Measurements from ENCODE around the gene TSC2.
"Not testable (repeated sequence)": the region's sequence is repeated elsewhere in the genome, so short reads cannot be mapped to it uniquely, and the experiment has no call there.

TSC2 gene

DNA sequence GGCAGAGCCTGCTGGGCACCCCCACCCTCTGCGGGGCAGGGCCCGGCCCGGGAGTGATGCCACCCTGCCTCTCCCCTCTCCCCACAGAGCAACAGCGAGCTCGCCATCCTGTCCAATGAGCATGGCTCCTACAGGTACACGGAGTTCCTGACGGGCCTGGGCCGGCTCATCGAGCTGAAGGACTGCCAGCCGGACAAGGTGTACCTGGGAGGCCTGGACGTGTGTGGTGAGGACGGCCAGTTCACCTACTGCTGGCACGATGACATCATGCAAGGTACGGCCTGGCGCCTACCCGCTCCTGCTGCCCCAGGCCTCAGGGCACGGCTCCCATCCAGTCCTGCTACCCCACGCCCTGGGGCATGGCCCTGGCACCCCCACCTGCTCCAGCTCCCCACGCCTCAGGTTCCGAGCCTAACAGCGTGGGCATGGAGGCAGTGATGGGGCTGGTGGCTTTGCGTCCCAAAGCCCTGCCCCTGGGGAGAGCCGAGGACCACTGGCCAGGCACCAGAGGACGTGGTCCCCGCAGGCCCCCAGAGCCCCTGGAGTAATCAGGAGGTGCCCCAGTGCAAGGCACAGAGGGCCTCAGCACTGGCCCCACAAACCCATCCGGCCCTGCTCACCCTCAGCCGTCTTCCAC lies 38.4 kb downstream of the TSC2 start:
- no peak for DNase-seq (ENCODE audit: low read depth)

DNA sequence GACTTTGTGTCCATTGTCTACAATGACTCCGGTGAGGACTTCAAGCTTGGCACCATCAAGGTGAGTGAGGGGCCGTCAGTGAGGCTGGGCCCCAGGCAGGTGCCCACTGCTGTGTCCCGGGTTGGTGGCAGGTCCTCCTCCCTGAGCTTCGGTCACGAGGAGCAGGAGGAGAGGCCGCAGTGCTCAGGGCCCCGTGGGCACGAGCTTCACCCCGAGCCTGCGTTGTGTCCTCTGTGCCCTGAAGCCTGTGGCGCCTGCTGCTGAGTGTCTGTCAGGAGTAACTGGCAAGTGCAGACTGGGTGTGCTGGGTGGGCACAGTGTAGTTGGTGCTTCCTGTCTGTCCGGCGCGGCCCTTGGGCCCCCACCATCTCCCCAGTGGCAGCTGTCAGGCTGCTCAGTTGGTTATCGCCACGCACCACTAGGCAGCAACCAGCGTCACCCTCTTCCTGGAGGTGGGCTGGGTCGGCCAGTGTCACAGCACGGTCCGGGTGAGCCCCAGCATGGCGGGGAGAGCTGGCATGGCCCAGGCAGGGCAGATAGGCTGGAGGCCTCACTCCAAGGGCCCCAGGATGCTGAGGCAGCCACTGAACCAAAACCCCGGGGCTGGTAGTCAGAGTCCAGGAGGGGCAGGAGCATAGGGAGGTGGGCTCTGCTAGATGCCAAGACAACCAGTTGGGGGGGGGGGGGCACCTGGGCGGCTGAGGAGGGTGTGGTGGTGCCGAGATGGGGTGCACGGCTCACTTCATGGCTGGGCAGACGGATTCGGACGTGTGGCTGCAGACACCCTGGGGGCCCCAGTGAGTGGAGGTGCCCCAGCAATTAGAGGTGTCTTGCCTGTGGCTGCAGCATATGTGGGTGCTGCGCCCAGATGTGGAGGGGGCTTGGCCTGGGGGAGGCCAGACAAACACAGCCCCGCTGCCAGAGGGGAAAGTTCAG lies 39.3 kb downstream of the TSC2 start:
- no peak for DNase-seq (ENCODE audit: low read depth)

- DNase-seq (ENCODE audit: low read depth): no peak
Measured at GRCh38 chr16:2087748-2088631, 40.2 kb downstream of the TSC2 start.

GRCh38 chr16:2088759-2089358 lies 41.1 kb downstream of the TSC2 start:
- DNase-seq (ENCODE audit: low read depth): no peak

- no peak for DNase-seq (ENCODE audit: low read depth)
Measured at GRCh38 chr16:2089706-2090480, 42.1 kb downstream of the TSC2 start.

DNA sequence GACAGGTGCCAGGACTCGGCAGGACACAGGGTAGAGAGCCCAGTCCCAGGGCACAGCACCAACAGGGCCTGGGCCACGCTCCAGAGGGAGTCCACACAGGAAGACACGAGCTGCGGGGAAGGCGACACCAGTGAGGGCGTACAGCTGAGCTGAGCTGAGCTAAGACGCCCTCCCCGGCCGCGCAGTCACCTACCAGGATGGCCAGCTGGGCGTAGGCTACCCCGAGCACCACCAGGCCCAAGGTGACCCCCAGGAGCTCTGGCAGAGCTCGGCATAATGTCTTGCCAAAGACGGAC lies 42.6 kb downstream of the TSC2 start:
- DNase-seq (ENCODE audit: low read depth): no peak

GRCh38 chr16:2090777-2091546 lies 43.2 kb downstream of the TSC2 start:
- no peak for DNase-seq (ENCODE audit: low read depth)

DNA sequence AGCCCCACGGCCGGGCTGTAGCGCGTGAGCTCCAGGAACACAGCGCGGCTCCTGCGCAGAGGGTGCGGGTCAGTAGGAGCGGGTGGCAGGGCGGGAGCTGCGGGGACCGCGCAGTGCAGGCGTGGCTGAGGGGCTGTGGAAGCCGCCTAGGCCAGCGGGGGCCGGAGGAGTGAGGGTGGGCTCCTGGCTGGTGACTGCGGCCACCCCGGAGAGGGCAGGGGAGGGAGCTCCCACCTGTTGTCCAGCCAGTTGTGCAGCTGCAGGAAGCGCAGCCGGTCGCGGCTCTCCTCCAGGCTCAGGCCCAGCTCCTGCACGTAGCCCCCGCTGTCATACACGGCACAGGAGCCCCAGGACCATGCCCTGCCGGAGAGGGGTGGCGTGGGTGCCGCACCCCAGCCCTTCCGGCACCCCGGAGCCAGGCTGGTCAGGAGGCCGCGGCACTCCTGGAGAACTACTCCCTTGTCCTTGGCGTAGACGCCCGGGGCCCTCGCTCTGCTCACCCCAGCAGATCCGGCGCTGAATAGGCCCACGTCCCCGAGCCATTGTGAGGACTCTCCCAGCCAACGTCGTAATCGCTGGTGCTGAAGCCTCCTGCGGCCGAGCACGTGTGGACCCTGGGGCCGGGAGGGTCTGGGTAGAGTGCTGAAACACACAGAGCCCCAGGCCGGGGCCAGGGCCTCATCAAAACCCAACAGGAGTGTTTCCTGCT lies 43.9 kb downstream of the TSC2 start:
- no peak for DNase-seq (ENCODE audit: low read depth)

GRCh38 chr16:2092256-2092620 lies 44.5 kb downstream of the TSC2 start:
- DNase-seq (ENCODE audit: low read depth): no peak

DNA sequence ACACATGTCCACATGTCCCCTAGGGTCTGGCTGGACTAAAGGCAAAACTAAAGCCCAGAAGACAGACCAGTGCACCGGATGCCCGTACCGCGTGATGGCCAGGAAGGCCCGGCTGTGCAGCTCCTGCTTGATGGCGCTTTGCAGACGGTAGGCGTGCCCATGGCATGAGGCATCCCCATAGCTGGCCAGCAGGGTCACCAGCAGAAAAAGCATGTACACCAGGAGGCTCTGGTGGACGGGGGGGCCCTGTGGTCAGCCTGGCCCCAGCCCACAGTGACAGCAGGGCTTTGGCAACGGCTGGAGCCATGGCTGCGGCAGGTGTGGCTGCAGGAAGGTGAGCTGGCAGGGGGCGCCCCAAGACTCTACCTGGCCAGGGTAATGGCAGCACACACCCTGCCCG lies 45.1 kb downstream of the TSC2 start:
- DNase-seq (ENCODE audit: low read depth): no peak

DNA sequence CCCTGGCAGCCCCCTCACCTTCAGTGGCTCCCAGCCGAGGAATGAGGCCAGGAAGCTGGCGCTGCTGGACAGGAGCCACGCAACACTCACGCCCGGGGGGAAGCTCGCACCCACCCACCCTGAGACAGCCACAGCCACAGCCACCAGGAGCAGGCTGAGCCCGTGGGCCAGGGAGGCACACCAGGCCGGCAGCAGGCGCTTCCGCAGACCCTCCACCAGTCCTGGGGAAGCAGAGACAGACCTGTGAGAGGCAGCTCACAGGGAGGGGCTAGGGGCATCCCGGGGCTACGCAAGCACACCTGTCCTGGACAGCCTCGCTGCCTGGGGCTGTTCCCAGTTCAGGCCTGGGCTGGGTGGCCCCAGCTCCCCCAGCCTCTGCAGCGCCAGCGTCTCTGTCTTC lies 46.0 kb downstream of the TSC2 start:
- no peak for DNase-seq (ENCODE audit: low read depth)

- no peak for DNase-seq (ENCODE audit: low read depth)
Measured at GRCh38 chr16:2095315-2095853, 47.6 kb downstream of the TSC2 start.

GRCh38 chr16:2095918-2096582 lies 48.3 kb downstream of the TSC2 start:
- no peak for DNase-seq (ENCODE audit: low read depth)

- no peak for DNase-seq (ENCODE audit: low read depth)
Measured at GRCh38 chr16:2096853-2097595, 49.2 kb downstream of the TSC2 start.

DNA sequence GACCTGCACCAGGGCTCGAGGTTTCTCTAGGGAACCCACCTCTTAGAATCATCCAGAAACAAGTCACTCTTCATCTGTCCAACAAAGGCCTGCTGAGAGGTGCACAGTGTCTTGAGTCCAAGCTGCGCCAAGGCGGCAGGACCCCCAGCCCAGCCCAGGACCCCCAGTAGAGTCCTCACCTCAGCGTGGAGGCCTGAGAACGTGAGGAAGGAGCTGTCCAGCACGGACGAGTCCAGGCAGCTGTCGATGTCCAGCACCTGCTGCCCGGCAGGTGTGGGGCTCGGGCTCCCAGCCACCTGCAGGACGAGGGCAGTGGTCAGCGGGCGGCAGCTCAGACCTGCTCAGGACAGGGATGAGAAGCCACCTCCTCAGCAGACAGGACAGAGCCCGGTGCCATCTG lies 49.9 kb downstream of the TSC2 start:
- not testable (repeated sequence) for DNase-seq (ENCODE audit: low read depth)

DNA sequence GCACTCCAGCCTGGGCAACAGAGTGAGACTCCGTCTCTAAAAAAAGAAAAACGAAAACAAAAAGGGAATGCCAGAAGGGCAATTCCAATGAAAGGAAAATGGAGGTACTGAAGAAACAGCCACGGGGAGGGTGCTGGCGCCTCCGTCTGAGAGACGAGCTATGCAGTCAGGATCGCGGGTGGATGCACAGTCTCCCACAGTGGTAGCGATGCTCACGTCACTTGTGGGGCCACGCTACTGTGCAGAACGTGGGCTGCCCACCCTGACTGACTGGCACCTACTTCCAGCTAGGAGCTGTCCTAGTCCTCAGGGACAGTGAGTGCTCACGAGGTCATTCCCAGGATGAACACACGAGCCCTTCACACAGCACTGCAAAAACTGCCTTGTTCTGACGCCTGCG lies 53.8 kb downstream of the TSC2 start:
- not testable (repeated sequence) for DNase-seq (ENCODE audit: low read depth)

DNA sequence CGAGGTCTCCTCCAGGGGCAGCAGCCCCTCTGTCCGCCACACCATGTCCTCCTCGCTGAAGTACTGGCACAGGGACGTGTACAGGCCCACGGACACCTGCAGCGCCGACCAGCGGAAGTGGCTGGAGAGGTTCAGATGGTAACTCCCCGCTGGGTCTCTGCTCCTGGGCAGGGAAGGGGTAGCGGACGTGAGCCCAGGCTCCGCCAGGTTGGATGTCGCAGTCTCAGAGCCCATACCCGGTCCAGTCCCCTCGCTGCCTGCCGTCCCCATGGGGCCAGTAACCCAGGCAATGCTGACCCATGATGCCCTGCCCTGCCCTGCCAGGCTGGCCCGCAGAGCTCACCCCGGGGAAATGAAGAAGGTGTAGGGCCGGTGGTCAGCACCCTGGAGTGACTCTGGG lies 54.7 kb downstream of the TSC2 start:
- no peak for DNase-seq (ENCODE audit: low read depth)

DNA sequence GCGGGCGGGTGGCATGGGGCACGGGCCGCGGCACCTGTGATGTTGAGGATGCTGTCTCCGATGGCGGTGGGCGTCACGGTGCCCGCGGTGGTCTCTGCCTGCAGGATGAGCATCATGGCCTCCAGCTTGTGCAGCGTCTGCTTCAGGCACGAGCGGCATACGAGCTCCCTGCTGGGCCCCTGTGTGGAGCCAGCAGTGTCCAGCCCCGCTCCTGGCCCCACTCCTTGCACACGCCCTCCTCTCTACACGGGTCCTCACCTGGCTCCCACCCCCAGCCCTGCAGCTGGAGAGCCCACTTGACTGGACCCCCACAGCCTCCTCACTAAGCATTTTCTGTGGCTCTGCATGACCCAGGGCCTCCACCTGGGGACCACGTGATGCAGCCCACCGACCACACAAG lies 56.7 kb downstream of the TSC2 start:
- not testable (repeated sequence) for DNase-seq (ENCODE audit: low read depth)

DNA sequence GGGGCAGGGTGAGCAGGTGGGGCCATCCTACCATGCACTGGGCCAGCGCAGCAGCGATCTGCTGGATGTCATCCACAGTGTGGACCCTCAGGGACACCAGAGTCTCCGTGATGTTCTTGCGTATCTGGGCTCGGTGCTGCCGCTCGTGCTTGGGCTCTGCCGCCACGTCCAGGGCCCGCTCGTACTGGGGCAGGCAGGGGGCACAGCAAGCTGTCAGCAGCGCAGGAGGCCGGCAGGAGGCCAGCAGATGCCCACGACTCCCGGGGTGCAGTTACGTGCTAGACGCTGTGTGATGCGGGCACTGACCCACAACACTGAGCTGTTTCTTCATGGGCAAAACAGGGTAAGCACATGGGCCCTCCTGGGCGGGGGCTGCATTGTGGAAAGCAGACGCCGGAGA lies 57.5 kb downstream of the TSC2 start:
- not testable (repeated sequence) for DNase-seq (ENCODE audit: low read depth)

All from GM04503 (cell line).